H1 (cell line): Measurements from ENCODE around the gene KRTAP10-7.

Source experiments
- BACH1 ChIP-seq: IDR thresholded peaks from 2 replicates; pipeline ENCODE4 v1.6.1; 2012; ENCODE audit warnings: low read length, improper control_type of control experiment
- POLR2AphosphoS5 ChIP-seq: IDR thresholded peaks from 2 replicates; pipeline ENCODE4 v1.6.1; 2011; ENCODE audit warnings: low read depth, low read length
- SUZ12 ChIP-seq: fragments of 200-600 bp; sonication (generic); IDR thresholded peaks from 2 replicates; pipeline ENCODE4 v1.6.1; 2012; ENCODE audit warnings: mild to moderate bottlenecking, inconsistent platforms, low read length, moderate library complexity, mixed read lengths
- TF ChIP-seq, protein P1 (sequence below), 3 experiments: IDR thresholded peaks; 1 replicate in 2 of 3; 2 replicates in 1 of 3; pipeline versions ENCODE4 v1.5.1 to v1.6.1; 2011; ENCODE audit warnings: low read length in 3 of 3, mild to moderate bottlenecking in 3 of 3, inconsistent platforms in 2 of 3, low read depth in 1 of 3, moderate library complexity in 1 of 3; ENCODE audit not compliant: insufficient read depth in 1 of 3; ENCODE audit errors: control extremely low read depth in 1 of 3

DNA sequence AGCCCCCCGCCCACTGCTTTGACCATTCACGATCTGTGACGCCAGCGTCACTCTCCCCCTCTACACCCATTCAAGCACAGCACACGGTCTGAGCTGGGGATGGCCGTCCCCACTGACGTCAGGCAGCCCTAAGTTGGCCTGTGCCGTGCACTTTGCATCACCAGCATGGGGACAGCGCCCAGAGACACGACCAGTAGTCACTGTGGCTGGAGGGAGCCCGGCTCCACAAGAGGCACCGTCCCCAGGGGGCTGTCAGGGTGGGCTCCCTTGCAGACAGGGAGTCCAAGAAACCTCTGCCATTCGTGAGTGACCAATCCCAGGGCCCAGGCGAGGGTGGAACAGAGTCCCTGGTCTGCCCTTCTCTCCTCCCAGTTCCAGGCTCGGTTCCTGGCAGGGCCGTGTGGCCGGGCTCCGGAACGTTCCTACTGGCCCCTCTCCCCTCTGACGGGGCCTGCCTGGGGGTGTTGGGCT, 13.8 kb downstream of the KRTAP10-7 start:
- no peak for TF ChIP-seq POLR2AphosphoS5
- TF ChIP-seq, protein P1, sequence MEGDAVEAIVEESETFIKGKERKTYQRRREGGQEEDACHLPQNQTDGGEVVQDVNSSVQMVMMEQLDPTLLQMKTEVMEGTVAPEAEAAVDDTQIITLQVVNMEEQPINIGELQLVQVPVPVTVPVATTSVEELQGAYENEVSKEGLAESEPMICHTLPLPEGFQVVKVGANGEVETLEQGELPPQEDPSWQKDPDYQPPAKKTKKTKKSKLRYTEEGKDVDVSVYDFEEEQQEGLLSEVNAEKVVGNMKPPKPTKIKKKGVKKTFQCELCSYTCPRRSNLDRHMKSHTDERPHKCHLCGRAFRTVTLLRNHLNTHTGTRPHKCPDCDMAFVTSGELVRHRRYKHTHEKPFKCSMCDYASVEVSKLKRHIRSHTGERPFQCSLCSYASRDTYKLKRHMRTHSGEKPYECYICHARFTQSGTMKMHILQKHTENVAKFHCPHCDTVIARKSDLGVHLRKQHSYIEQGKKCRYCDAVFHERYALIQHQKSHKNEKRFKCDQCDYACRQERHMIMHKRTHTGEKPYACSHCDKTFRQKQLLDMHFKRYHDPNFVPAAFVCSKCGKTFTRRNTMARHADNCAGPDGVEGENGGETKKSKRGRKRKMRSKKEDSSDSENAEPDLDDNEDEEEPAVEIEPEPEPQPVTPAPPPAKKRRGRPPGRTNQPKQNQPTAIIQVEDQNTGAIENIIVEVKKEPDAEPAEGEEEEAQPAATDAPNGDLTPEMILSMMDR (IDR thresholded peaks at IDR 0.05; ENCODE audit: control extremely low read depth in 1 of 3, insufficient read depth in 1 of 3, low read depth in 1 of 3, low read length in 3 of 3): no peak
- no peak for TF ChIP-seq BACH1
- TF ChIP-seq SUZ12: no peak
